ENCODE results near the gene PDE11A. TPM values are rescaled to one million over a fixed set of nuclear protein-coding genes. Genes with fewer than 3 reads are reported as not detected.
"Not testable (repeated sequence)": the region's sequence is repeated elsewhere in the genome, so short reads cannot be mapped to it uniquely, and the experiment has no call there.

Gene PDE11A
- total RNA-seq, 4 donors from 2014 or later, result under 0.01 to 0.58 (median under 0.01) TPM; not detected in 1

DNA sequence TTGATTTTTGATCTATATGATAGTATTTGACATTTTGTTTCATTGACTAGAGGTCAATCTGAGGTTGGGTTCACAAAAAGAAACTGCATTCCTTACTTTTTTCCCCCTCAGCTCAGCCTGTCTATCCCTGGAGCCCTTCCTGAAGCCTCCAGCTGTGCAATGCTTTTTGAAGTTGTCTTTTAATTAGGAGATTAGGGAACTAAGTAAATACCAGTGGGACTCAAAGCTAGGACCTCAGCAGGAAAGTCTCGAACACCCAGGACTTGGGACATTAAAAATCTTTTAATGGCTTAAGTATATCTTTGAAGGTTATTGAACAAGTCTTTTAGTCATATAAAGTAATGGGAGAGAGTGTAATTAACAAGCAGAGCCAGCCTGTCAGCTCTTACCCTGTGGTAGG is 220.2 kb downstream of the PDE11A start:
- peaks cover 0 to 2% (median 0%) of the 10 kb centered on the region in 4 donors for H3K9me3 ChIP-seq
- H3K27ac ChIP-seq (replicated peaks in 1 of 4), result no peak overlapping the region
- no peaks in the 10 kb centered on the region for H3K27me3 ChIP-seq
- TF ChIP-seq, protein P1, sequence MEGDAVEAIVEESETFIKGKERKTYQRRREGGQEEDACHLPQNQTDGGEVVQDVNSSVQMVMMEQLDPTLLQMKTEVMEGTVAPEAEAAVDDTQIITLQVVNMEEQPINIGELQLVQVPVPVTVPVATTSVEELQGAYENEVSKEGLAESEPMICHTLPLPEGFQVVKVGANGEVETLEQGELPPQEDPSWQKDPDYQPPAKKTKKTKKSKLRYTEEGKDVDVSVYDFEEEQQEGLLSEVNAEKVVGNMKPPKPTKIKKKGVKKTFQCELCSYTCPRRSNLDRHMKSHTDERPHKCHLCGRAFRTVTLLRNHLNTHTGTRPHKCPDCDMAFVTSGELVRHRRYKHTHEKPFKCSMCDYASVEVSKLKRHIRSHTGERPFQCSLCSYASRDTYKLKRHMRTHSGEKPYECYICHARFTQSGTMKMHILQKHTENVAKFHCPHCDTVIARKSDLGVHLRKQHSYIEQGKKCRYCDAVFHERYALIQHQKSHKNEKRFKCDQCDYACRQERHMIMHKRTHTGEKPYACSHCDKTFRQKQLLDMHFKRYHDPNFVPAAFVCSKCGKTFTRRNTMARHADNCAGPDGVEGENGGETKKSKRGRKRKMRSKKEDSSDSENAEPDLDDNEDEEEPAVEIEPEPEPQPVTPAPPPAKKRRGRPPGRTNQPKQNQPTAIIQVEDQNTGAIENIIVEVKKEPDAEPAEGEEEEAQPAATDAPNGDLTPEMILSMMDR (IDR thresholded peaks at IDR 0.05), result no peak
- TF ChIP-seq POLR2AphosphoS5 (IDR thresholded peaks at IDR 0.05) (no peak), POLR2A (IDR thresholded peaks at IDR 0.05; ENCODE audit: low read depth) (no peak), EP300 (IDR thresholded peaks at IDR 0.05) (no peak)
- H3K4me3 ChIP-seq, result no peak overlapping the region
- DNase-seq (ENCODE audit: extremely low spot score), result no peak
- WGBS, result 21% methylated on average over 1 of the region's 1 CpG
- intact Hi-C loops (cut with DNase I), result no loop called here
- no peaks in the 10 kb centered on the region for H3K4me1 ChIP-seq
- H3K36me3 ChIP-seq, result no peaks in the 10 kb centered on the region

DNA sequence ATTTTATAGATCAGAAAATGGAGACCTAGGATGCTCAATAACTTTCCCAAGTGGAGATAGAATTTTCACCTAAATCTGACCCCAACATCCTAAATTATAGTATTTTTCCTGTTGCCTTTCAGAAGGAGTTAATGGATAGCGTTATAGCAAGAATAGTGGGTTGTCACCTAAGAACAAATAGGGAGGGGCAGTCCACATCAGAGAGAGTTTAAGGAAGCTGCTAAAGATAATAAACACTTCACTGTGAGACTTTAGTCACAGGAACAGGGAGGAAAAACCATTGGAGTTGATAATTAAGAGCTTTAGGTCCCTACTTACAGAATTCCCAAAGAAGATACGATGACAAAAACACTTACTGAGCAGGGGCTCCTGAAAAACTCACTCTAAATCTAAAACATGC is 229.4 kb downstream of the PDE11A start:
- Histone ChIP-seq H3K27me3 (no peaks in the 10 kb centered on the region), H3K36me3 (no peaks in the 10 kb centered on the region), H3K27ac (replicated peaks in 1 of 4) (no peak overlapping the region), H3K9me3 (no peaks in the 10 kb centered on the region), H3K4me3 (no peak overlapping the region), H3K4me1 (no peaks in the 10 kb centered on the region)
- 54% methylated on average over 2 of the region's 2 CpGs for WGBS
- intact Hi-C loops (cut with DNase I), result no loop called here
- no peak for TF ChIP-seq POLR2AphosphoS5 (IDR thresholded peaks at IDR 0.05)
- no peak for TF ChIP-seq POLR2A (IDR thresholded peaks at IDR 0.05; ENCODE audit: low read depth)
- TF ChIP-seq, protein P1 (IDR thresholded peaks at IDR 0.05), result no peak
- no peak for TF ChIP-seq EP300 (IDR thresholded peaks at IDR 0.05)
- no peak for DNase-seq (ENCODE audit: extremely low spot score)

DNA sequence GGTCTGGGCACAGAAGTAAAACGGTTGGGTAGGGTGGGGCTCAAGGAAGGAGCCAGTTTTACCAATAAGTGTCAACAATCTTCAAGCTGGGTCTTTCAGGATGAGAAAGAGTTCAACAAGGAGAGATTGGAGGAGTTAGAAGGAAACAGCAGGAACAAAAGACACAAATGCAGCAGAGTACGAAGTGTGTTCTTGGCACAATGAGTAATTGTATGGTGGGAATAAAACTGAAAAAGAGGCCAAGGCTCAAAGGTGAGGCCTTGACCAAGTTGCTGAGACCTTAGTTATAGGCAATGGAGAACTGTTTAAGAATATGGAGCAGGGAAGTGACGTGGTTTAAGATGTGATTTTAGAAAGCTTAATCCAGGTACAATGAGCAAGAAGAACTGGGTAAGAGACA is 230.3 kb downstream of the PDE11A start:
- intact Hi-C loops (cut with DNase I), result no loop called here
- 57% methylated on average over 3 of the region's 3 CpGs for WGBS
- TF ChIP-seq EP300 (IDR thresholded peaks at IDR 0.05), result no peak
- TF ChIP-seq, protein P1 (IDR thresholded peaks at IDR 0.05), result no peak
- TF ChIP-seq POLR2AphosphoS5 (IDR thresholded peaks at IDR 0.05), result no peak
- TF ChIP-seq POLR2A (IDR thresholded peaks at IDR 0.05; ENCODE audit: low read depth), result no peak

DNA sequence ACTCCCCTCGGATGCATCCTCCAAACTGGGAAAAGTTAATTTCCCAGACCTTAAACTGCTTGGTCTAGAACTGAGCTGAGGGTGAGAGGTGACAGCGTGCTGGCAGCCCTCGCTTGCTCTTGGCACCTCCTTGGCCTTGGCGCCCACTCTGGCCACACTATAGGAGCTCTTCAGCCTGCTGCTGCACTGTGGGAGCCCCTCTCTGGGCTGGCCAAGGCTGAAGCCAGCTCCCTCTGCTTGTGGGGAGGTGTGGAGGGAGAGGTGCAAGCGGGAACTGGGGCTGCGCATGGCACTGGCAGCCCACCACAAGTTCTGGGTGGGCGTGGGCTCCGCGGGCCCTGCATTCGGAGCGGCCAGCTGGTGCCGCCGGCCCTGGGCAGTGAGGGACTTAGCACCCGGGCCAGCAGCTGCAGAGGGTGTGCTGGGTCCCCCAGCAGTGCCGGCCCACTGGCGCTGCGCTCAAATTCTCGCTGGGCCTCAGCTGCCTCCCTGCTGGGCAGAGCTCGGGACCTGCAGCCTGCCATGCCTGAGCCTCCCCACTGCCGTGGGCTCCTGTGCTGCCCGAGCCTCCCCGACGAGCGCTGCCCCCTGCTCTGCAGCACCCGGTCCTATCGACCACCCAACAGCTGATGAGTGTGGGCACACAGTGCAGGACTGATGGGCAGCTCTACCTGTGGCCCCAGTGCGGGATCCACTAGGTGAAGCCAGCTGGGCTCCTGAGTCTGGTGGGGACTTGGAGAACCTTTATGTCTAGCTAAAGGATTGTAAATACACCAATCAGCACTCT is 237.0 kb downstream of the PDE11A start:
- 88% methylated on average over 16 of the region's 27 CpGs for WGBS
- DNase-seq (ENCODE audit: extremely low spot score); H3K4me3 ChIP-seq; H3K27me3 ChIP-seq; H3K27ac ChIP-seq (replicated peaks in 1 of 4); H3K36me3 ChIP-seq; intact Hi-C loops (cut with DNase I); H3K4me1 ChIP-seq: not testable (repeated sequence)
- H3K9me3 ChIP-seq, result peaks cover 0 to 19% (median 6%) of the 10 kb centered on the region in 4 donors

More for the DNA sequence above, 230.3 kb downstream of the PDE11A start:
- Histone ChIP-seq H3K36me3 (no peaks in the 10 kb centered on the region), H3K9me3 (no peaks in the 10 kb centered on the region), H3K27ac (replicated peaks in 1 of 4) (no peak overlapping the region), H3K4me3 (no peak overlapping the region), H3K27me3 (no peaks in the 10 kb centered on the region), H3K4me1 (no peaks in the 10 kb centered on the region)
- DNase-seq (ENCODE audit: extremely low spot score), result no peak

DNA sequence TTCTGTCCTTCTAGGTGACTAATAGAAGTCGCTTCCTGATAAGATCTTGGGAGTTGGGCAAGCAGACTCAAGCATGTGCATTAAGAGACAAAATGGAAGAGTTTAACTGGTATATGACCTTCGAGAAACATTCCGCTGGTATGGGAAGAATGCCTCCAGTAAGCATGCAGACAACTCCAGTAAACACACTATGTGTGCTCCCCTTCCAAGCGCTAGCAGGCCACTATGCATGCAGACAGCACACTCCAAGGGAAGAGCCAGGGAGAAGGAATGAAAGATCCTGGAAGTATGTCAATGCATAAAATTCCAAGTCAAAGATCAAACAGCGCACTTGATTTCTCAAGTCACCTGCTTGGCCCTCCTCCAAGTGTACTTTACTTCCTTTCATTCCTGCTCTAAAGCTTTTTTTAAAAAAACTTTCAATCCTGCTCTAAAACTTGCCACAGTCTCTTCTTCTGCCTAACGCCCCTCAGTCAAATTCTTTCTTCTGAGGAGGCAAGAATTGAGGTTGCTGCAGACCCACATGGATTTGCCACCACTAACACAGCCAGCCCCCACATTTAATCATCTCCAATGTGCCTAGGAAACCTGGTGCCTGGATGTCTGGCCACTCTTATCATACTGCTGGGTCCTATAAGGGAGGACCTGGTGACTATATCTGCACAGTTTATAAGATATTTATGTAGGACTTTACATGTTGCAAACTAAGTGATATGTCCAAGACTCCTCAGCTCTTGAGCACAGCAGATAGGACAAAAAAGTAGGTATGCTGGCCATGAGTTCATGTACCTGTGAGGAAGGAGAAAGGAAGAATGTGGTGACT is 239.8 kb downstream of the PDE11A start:
- Histone ChIP-seq H3K4me3 (no peak overlapping the region), H3K4me1 (no peaks in the 10 kb centered on the region), H3K36me3 (no peaks in the 10 kb centered on the region), H3K9me3 (peaks cover 0 to 19% (median 6%) of the 10 kb centered on the region in 4 donors), H3K27ac (replicated peaks in 1 of 4) (no peak overlapping the region), H3K27me3 (no peaks in the 10 kb centered on the region)
- 91% methylated on average over 6 of the region's 6 CpGs for WGBS
- intact Hi-C loops (cut with DNase I), result no loop called here
- TF ChIP-seq EP300 (IDR thresholded peaks at IDR 0.05) (no peak), POLR2AphosphoS5 (IDR thresholded peaks at IDR 0.05) (no peak)
- no peak for DNase-seq (ENCODE audit: extremely low spot score)
